Stimulated activated CD4-positive, alpha-beta T cell treated with anti-CD3 and anti-CD28 coated beads, Interleukin-2, amount 100 ng/mL, for 4 hours (primary cell): Measurements from ENCODE around the gene ZNF804B.

Source experiments
- DNase-seq: peaks from one replicate; pipeline ENCODE4 v3.0.0-alpha.2; 2020; ENCODE audit warnings: low read depth

ZNF804B gene

DNA sequence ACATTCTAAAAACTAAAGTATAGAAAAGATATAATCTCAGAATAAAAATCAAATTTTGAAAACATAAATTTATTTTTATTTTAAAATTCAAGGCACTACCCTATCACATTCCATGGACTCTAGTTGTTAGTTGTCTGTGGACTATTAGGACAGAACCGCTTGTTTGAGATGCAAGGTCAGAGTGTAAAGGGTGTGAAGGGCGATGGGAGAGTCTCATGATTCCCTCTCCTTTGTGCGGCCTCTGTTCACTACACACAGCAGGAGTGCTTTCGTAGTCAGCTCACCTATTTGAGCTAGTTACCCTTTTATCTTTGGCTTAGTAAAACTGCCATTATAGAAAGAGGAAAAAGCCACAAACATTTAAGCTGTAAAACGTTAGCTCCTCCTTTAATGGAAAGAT lies 225.8 kb downstream of the ZNF804B start:
- DNase-seq: no peak

DNA sequence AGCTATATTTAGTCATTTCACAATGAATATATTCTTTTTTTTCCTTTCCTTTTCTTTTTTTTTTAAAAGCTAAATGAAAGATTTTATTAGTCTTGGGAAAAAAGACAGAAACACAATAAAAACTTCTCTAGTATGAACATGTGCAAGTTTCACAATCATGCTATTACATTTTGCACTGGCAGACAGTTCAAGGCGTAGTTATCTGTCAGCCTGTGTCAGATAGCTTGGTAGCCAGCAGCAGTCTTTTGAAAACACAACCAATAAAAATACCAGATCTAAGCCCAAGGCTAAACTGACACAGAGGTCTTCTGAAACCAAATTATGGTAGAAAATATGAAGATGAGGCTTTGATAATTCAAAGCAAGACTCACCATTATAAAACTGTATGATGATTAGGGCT lies 241.8 kb downstream of the ZNF804B start:
- no peak for DNase-seq

DNA sequence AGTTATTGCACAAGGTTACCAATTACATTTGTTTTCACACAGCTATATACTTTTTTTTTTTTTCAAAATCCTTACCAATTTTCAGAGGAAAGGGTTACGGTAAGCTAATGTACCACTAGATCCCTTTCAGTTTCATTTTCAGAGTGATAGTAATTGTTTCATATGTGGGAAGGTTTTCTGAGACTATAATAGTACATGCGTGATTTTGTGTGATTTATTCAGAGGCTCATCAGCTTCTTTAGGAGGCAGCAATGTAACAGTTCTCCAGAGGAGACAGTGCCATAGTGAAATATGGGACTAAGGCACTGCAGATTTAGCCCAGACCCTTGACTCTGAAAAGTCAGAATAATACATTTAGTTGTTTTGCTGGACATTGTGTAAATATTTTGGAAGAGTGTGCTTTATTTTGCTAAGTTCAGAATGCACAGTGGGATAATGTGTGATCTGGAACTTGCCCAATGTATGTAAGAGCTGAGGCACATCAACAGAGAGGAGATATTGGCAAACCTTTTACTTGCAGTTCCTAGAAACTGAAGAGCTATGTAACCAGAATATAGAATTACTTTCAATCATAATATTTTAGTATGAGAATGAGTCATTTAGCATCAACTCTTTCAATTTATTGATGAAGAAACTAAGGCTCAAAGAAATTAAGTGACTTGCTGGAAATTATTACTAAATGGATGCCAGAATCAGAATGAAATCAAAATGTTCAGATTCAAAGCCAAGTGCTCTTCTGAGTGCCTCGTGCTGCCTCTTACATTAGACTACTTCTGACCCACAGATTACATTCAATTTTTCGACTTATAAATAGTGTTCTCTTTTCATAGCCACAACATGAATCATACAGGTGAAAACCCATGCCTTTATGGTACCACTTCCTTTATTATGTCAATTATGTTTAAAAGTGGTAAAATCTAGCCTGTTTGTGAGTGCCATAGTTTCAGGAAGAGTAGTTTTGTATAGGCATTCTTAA lies 243.8 kb downstream of the ZNF804B start:
- DNase-seq: no peak

DNA sequence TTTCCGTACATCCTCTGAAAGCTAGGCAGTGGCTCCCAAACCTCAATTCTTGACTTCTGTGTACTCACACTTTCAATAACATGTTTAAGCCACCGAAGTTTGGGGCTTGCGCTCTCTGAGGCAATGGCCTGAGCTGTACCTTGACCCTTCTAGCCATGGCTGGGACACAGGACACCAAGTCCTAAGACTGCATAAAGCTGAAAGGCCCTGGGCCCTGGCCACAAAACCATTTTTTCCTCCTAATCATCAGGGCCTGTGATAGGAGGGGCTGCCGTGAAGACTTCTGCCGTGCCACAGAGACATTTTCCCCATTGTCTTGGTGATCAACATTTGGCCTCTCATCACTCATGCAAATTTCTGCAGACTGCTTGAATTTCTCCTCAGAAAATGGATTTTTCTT lies 252.5 kb downstream of the ZNF804B start:
- DNase-seq: no peak

DNA sequence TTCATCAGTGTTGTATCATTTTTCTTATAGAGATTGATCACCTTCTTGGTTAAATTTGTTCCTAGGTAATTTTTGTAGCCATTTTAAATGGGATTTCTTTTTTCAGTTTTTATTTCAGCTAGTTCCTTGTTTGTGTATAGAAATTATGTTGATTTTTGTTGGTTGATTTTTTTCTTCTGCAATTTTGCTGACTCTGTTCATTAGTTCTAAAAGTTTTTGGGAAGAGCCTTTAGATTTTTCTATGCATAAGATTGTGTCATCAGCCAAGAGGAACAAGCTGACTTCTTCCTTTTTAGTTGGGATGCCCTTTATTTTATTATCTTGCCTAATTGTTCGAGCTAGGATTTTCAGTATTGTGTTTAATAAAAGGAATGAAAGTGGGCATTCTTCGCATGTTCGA lies 258.2 kb downstream of the ZNF804B start:
- no peak for DNase-seq

DNA sequence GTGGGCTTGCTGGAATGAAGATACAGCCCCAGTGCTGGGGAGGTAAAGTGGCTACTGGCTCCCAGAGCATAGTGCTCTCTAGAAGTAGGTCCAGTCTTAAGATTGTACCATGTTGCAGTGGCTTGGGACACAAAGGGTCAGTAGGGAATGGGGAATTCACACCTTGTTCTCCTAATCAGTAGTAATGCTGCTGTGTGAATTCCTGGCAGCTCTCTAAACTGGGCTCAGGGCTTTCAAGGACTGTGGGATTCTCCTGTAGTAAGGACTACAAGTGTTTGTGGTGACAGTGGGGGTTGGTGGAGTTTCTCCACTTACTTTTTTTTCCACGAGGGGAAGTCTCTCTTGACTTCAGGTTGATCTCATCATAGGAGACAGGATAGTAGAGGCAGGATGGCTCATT lies 262.2 kb downstream of the ZNF804B start:
- no peak for DNase-seq

DNA sequence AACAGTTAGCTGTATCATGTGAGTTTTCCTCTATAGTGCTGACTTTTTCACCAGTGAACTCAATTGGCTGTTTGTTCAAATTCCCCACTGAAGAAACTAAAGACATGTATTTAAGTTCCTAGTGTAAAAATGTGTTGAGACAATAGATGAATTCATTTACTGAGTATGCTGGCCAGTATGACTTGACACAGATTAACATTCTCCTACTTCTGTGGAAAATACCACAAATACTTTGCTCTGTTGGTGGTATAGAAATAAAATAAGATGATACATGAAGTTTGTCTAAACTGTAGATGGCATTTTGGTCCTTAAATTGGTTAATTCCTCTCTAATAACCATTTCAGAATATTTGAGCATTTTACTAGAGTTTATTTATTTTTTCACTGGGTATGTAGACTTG lies 263.7 kb downstream of the ZNF804B start:
- no peak for DNase-seq

DNA sequence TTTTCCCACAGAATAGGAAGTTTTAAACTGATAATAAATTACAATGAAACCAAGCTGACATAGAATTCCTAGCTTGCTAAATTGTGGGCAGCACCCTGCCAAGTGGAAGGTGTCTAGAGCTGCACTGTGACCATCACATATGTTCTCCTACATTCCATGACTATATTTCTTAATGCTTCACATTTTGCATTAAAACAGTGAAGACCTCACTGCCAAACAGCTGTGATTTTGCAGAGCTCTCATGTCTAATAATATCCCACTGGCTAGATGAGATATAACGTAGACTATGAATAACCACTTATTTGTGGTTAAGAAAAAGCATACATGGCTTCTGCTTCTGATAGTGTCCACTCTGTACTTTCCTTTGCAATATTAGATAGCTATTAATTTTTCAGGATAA lies 264.4 kb downstream of the ZNF804B start:
- DNase-seq: no peak

DNA sequence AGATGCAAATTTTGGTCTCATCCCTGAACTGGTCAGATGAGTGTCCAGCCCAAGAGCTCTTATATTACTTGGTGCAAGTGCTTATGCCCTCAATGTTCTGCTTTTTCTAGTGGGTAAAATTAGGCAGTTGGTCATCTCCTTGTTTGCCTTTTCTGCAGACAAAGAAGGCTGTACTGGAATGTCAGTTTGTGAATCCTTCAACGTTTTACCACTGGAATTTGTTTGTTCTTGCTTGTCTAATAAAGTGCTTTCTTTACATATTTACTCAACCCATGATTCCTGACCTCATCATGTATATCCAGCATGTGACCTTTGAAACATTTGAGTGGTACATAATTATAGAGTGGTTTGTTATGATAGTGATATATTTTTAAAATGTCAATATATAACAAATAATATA lies 268.3 kb downstream of the ZNF804B start:
- no peak for DNase-seq

DNA sequence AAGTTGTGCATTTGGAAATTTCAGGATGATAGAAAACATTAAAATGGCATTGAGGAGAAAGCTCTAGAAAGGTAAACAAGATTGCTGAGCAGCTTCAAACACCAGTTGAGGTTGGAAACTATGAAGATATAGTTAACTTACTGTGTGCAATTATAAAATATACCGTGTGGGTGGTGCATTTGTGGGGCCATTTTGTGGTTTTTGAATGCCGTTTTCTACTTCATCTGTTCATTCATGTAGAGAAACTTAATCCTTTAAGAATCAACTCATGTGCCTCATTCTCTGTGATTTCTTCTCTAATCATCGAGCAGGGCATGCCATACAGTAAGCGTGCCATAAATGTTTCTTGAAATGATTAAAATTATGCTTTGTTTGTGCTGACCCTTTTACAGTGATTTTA lies 268.8 kb downstream of the ZNF804B start:
- DNase-seq: no peak

DNA sequence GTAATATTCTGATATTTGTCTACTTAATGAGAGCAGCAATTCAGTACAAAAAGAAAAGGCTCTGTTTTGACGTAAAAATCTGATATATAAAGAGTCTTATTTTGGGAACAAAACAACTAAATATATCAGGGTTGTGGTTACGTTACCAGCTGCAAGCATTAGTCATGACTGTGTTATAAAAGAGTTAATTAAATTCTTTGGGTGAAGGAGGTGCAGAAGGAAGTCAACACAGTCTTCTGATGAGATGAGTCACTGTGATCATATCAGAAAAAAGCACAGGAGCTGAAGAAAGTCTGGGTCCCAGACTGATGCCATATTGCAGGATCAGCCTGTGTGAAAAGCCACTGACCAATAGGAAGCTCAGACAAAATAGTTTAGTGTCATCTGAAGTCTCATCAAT lies 270.4 kb downstream of the ZNF804B start:
- no peak for DNase-seq

DNA sequence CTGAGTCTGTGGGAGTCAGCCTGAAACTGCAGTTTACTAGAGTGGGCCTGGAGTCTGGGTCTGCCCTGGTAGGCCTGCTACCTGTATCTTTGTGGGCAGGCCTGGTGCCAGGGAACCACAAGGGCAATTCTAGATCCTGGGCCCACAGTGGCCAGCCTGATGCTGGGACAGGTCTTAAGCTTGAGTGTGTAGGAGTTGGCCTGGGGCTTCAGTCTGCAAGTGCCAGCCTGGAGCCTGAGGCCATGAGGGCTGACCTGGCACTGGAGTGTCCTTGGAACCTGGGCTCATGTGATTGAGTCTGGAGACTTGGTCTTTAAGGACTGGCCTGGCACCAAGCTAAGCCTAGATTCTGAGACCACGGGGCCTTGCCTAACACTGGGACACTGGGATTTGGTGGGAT lies 281.7 kb downstream of the ZNF804B start:
- no peak for DNase-seq

DNA sequence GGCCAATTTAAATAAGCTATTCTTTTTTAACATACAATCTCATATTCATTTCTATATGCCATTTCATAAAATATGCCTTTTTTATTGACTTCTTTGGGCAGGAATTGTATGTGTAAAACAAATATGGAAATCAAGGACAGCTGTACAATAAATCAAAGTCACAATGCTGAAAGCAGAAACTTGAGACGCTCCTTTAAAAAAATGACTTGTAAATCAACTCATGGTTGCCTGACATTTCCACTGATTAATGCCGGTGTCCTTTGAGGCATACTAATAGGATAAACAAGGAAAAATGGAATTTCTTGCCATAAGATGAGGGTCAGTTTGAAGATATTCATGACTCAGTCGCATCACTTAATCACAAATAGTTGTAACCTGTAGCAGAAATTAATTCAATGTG lies 283.4 kb downstream of the ZNF804B start:
- no peak for DNase-seq

DNA sequence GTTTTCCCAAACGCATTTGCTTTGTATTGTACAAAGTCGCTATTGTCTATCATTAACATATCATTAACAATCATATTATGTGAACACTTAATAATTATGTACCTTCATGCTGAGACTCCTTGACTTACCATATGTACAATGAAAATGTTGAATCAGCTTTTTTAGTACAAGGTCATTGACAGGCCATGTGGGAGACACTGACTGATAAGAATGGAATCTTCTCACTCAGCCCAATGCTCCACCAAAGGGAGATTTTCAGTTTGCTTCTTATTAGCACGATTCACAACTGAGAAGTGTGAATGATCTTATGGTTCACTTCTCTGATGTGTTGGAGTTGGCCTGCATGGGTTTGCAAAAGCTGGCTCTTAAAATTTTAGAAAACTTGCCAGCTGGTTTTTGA lies 289.5 kb downstream of the ZNF804B start:
- no peak for DNase-seq

DNA sequence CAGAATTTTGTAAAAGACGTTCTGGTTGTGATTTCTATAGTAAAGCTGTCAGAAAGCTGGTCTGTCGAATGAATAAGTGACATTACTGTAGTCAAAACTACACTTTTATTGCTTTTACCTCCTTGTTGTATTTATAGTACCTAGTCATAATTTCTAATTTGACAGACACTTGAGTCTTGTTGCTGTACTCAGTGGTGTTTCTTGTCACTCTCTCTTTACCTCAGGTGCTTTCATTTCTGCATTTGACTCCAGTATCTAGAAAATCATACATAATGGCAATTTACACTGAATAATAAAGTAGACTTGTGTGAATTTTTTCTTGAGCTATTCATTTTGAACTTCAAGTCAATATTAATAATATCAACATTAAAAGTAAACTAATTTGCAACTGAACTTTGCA lies 293.6 kb downstream of the ZNF804B start:
- no peak for DNase-seq

DNA sequence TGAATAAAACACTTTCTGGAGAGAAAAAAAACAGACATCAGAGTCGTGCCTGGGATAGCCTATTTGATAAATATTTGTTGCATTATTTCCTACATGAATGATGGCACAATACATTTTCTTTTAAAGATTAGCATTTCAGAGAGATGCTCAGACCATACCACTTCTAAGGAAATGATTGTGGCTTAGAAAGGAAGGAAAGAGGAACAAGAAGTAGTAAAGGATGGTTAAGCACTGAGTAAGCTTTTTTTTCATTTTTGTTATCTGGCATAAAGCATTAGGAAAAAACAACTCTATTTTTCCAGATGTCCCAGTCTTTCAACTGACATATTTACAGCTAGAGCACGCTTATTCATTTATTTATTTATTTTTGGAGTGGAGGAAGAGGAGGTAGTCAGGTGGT lies 294.9 kb downstream of the ZNF804B start:
- no peak for DNase-seq

DNA sequence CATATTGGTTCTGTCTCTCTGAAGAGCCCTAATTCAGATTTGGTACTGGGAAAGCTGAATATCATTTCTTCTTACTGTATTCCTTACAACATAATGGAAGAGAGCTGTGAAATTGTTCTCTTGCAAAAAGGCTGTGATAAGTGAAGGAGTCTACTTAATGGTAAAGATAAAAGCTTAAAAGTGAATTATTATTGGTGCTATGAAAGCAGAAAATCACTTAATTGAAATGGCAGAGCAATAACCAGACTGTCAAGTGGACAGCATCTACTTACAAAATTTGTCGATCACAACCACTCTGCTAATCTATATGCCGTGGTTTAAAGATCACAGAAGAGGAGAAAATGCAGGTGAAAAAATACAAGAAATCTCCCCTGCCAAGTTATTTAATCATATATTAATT lies 300.7 kb downstream of the ZNF804B start:
- DNase-seq: no peak

DNA sequence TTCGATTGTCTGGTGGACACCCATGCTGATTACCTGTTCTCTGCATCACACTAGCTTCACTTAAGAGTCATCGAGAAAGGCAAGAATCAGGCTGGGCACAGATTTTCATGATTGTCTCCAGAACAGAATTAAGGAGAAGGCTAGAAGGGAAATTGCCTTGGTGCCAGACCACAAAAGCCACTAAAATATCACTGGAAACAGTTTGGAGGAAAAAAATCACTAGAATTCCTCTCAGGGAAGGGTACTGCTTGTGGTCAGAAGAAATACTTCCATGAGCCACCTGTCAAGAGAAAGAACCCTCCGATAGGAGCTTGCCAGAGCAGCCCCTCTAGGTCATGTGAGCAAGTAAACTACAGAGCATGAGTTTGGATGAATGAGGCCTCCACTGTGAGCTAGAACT lies 305.3 kb downstream of the ZNF804B start:
- DNase-seq: no peak

DNA sequence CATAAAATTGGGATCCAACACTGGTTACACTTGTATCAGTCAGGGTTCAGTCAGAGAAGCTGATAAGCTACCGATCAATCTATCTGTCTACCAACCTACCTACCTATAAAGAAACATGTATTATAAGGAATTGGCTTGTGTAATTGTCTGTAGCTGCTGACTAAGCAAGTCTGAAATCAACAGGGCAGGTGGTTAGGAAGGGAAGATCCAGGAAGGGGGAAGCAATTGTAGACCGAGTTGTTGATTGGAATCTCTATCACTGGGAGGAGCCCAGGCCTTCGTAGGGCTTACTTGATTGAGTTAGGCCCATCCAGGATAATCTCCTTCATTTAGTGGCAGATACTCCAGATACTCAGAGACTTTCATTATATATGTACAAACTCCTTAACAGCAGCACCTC lies 307.5 kb downstream of the ZNF804B start:
- no peak for DNase-seq

DNA sequence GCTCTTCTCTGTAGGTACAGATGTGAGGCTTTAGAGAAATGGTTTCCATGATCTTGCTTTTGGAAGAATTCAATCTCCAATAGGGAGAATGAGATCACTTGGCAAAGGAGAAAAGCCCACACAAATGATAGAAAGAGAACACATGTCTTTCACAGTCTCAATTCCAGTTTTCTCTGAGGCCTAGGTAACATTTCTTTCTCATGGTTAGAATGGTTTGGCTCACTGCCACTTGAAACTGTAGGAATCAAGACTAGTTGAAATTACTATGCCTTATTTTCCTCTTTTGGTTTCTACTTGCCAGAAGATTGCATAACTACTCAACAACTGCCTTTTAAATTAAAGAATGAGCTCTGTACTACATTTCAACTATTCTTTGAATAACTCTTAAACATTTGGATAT lies 312.6 kb downstream of the ZNF804B start:
- no peak for DNase-seq

DNA sequence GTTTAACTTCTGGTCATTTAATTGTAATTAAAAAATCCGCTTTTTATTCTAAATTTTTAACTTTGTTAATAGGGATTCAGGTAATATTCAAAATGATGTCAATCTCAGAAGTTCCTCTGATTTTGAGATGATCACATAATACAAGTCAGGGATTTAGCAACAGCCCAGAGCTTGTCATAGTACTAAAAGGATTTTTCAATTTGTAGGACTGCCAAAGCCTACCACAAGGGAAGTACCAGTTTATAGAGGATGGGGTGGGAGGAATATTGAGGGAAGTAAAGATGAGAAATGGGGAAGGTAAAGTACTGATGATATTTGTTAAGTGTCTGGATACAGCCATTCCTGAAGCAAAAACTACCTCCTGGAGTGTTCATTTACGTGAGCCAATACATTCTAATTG lies 314.3 kb downstream of the ZNF804B start:
- no peak for DNase-seq

DNA sequence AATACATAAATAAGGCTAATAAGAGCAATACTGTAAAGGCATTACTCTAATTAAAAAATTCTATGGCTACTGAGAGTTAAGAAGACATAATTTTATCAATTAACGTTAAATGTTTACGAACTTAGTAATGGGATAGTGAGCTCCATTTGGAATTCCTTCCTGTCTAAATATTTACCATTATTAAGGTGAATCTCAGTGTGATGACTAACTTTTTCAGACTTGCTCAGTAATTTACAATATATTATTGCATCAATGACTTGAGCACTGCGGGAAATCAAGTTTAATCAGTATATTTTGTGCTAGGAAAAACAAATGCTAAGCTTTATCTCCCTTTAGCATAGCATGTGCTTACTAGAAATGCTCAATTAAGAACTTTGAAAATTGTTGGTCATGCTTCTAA lies 318.5 kb downstream of the ZNF804B start:
- DNase-seq: no peak

DNA sequence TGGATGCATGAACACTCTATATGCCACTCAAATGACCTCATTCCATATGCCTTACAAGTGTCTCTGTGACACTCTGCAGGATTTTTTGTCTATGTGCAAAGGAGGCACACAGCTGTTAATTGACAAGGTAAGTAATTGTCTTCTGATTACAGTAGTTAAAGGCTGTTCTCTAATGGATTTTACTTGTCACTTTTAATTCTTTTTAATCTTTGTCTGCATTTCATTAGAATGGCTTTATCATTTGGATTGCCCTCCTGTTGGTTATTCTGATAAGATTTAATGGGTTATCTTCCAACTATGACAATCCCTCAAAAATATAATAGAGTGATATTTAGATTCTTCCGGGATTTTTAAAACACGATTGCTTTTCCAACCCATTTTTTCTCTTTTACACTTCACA lies 326.1 kb downstream of the ZNF804B start:
- no peak for DNase-seq

DNA sequence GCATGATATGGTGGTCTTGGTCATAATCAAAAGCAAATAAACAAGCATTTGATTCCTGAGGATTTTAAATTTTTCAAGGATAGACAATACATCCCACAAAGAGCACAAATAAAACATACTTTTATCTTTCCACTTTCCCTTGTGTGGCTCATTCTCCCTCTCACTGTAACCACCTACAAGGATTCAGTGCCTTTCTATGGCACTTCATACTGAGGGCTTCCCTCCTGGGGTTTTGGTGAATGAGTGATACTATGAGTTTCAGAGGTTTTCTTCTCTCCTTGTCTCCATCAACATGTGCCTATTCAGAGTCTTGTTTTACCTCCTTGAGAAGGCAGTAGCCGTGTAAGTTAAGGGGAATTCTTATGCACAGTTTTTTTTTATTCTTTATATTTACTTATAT lies 332.1 kb downstream of the ZNF804B start:
- no peak for DNase-seq
